Endothelial cell of umbilical vein (primary cell): ENCODE measurements around the gene PLK1. TPM values are rescaled to one million over a fixed set of nuclear protein-coding genes. Genes with fewer than 3 reads are reported as not detected.

ENCODE experiments used
- BruUV-seq: library from RNA; stranded (reverse); fragments of 400-500 nt; replicated peaks from 2 replicates; lab custom pipeline; 2021; lab: Mats Ljungman, UMichigan
- CTCF ChIA-PET: fragments of 300-600, 350-600 bp; sonication (Branson Sonifier 250); formaldehyde crosslinking; loops from one replicate; lab custom pipeline; 2021; ENCODE audit warnings: antibody characterized with exemption, inconsistent platforms; lab: Charles Lee
- POLR2A ChIA-PET: fragments of 300-600, 350-600 bp; sonication (Branson Sonifier 250); formaldehyde crosslinking; loops from one replicate; lab custom pipeline; 2021; ENCODE audit warnings: antibody characterized with exemption, inconsistent platforms; lab: Charles Lee
- DNase-seq: peaks from one replicate; pipeline ENCODE4 v3.0.0-alpha.2; 2011; ENCODE audit warnings: low read depth, low spot score
- FAIRE-seq: peaks from 2 replicates; lab custom pipeline; 2011; peaks lifted over from hg19 to GRCh38; lab: Jason Lieb, UNC
- H2AFZ ChIP-seq: 2 replicates; pipeline ENCODE4 v1.6.0; 2012; ENCODE audit warnings: low read depth, low read length, control low read depth, inconsistent platforms
- H3K27ac ChIP-seq: 2 replicates; pipeline ENCODE4 v1.5.1; 2011; ENCODE audit warnings: low read depth, mild to moderate bottlenecking, control low read depth, low read length, moderate library complexity; ENCODE audit not compliant: insufficient read depth
- H3K27me3 ChIP-seq, 2 experiments: 2 replicates each; pipeline versions ENCODE4 v1.6.0 to v1.6.1; 2011; ENCODE audit warnings: low read length in 2 of 2, mixed read lengths in 1 of 2; ENCODE audit not compliant: control insufficient read depth in 2 of 2, insufficient read depth in 2 of 2
- H3K36me3 ChIP-seq, 2 experiments: 2 replicates in 1 of 2; 3 replicates in 1 of 2; pipeline ENCODE4 v1.5.1; 2011; ENCODE audit warnings: low read length in 2 of 2, mild to moderate bottlenecking in 1 of 2, moderate library complexity in 1 of 2; ENCODE audit not compliant: control insufficient read depth in 2 of 2, insufficient read depth in 2 of 2; ENCODE audit errors: extremely low read depth in 1 of 2
- H3K4me1 ChIP-seq: 3 replicates; pipeline ENCODE4 v1.5.1; 2011; ENCODE audit warnings: mild to moderate bottlenecking, low read length; ENCODE audit not compliant: control insufficient read depth, insufficient read depth; ENCODE audit errors: extremely low read depth
- H3K4me2 ChIP-seq: 2 replicates; pipeline ENCODE4 v1.6.1; 2011; ENCODE audit warnings: low read length, control low read depth, mixed read lengths; ENCODE audit not compliant: insufficient read depth
- H3K4me3 ChIP-seq, 3 experiments: fragments of 200-600 bp in 1 of 3; sonication (generic), shearing (Covaris generic) in 1 of 3; replicated peaks in 1 of 3; 2 replicates each; pipeline ENCODE4 v1.5.1; 2011 to 2016; ENCODE audit warnings: control low read depth in 3 of 3, low read length in 3 of 3, mild to moderate bottlenecking in 2 of 3, inconsistent platforms in 1 of 3, low read depth in 1 of 3, moderate library complexity in 1 of 3; ENCODE audit not compliant: insufficient read depth in 1 of 3
- H3K79me2 ChIP-seq: 2 replicates; pipeline ENCODE4 v1.6.0; 2012; ENCODE audit warnings: low read length, inconsistent platforms; ENCODE audit not compliant: control insufficient read depth, insufficient read depth
- H3K9ac ChIP-seq: replicated peaks from 2 replicates; pipeline ENCODE3; 2011; ENCODE audit warnings: low read length, control low read depth; ENCODE audit not compliant: insufficient read depth; ENCODE audit errors: extremely low read depth
- H3K9me1 ChIP-seq: replicated peaks from 3 replicates; pipeline ENCODE4 v1.6.0; 2011; ENCODE audit warnings: mild to moderate bottlenecking, low read length; ENCODE audit not compliant: control insufficient read depth, insufficient read depth; ENCODE audit errors: extremely low read depth
- H3K9me3 ChIP-seq: replicated peaks from 2 replicates; pipeline ENCODE4 v1.5.1; 2012; ENCODE audit warnings: low read length, inconsistent platforms; ENCODE audit not compliant: control insufficient read depth, insufficient read depth
- H4K20me1 ChIP-seq: replicated peaks from 2 replicates; pipeline ENCODE3; 2011; ENCODE audit warnings: mild to moderate bottlenecking, low read length; ENCODE audit not compliant: control insufficient read depth, insufficient read depth; ENCODE audit errors: extremely low read depth
- CTCF ChIP-seq, 2 donors: IDR thresholded peaks; 1 replicate in 1 of 2; 2 replicates in 1 of 2; pipeline ENCODE4 v1.5.1; 2011; ENCODE audit warnings: low read length in 2 of 2, mild to moderate bottlenecking in 2 of 2, moderate library complexity in 2 of 2, control low read depth in 1 of 2, inconsistent platforms in 1 of 2, low read depth in 1 of 2; ENCODE audit not compliant: insufficient read depth in 1 of 2; ENCODE audit errors: extremely low read depth in 1 of 2
- EZH2 ChIP-seq: IDR thresholded peaks from 2 replicates; pipeline ENCODE4 v1.6.1; 2012; ENCODE audit warnings: borderline replicate concordance, low read depth, mild to moderate bottlenecking, moderate library complexity, low read length, inconsistent platforms; ENCODE audit not compliant: severe bottlenecking
- FOS ChIP-seq: IDR thresholded peaks from 2 replicates; pipeline ENCODE4 v1.6.1; 2011; ENCODE audit warnings: mild to moderate bottlenecking, low read length, moderate library complexity, borderline replicate concordance; ENCODE audit not compliant: insufficient read depth
- GATA2 ChIP-seq: IDR thresholded peaks from 2 replicates; pipeline ENCODE4 v1.7.0; 2011; ENCODE audit warnings: low read depth, mild to moderate bottlenecking, moderate library complexity, mixed read lengths, low read length; ENCODE audit not compliant: insufficient read length, insufficient read depth
- JUN ChIP-seq: IDR thresholded peaks from 2 replicates; pipeline ENCODE4 v1.6.1; 2011; ENCODE audit warnings: borderline replicate concordance, low read depth; ENCODE audit not compliant: insufficient read length, insufficient read depth
- MAX ChIP-seq: IDR thresholded peaks from 2 replicates; pipeline ENCODE4 v1.6.1; 2011; ENCODE audit not compliant: insufficient read depth, insufficient read length
- MYC ChIP-seq: IDR thresholded peaks from one replicate; pipeline ENCODE4 v1.6.1; 2011; ENCODE audit warnings: mild to moderate bottlenecking, low read depth, low read length
- POLR2A ChIP-seq: IDR thresholded peaks from 2 replicates; pipeline ENCODE4 v1.6.1; 2012; ENCODE audit warnings: low read depth, mild to moderate bottlenecking, control low read depth, low read length
- POLR2AphosphoS5 ChIP-seq: IDR thresholded peaks from 2 replicates; pipeline ENCODE4 v1.6.1; 2012; ENCODE audit warnings: low read depth, mild to moderate bottlenecking, control low read depth, low read length, moderate library complexity; ENCODE audit not compliant: insufficient read depth
- dilution Hi-C: fragments of 300-500 bp; cut with MboI; formaldehyde crosslinking; loops from one replicate; pipeline ENCODE4 v1.15.0; 2019; ENCODE audit warnings: low sequenced_read_pairs; ENCODE audit not compliant: extremely low pct_ligation_motif_present
- intact Hi-C: fragments of 100-400 bp; cut with micrococcal nuclease; formaldehyde crosslinking; loops from one replicate; pipeline ENCODE4 v1.10.0; 2022
- polyA plus RNA-seq, 4 experiments: library from polyadenylated mRNA; depleted of rRNA in 3 of 4; stranded (reverse) in 3 of 4; unstranded in 1 of 4; fragments of >200 nt; gene quantifications; 2 replicates each; pipeline versions ENCODE4 v1.2.1 to v1.2.3, GENCODE V29; 2011 to 2012; ENCODE audit warnings: missing spikeins in 1 of 4
- total RNA-seq: library from RNA; stranded (reverse); gene quantifications from 2 replicates; pipeline ENCODE4 v1.2.3, GENCODE V29; 2021

The PLK1 gene
- total and polyA plus RNA-seq, 2 donors (not counting 3 experiments of a cell fraction or from before 2014, with no cell fraction given): 94.9 to 109 TPM

GRCh38 chr16:23642246-23642774, 36.4 kb upstream of the PLK1 start:
- no TSS peak for BruUV-seq
- Histone ChIP-seq H3K4me1 (peaks cover 15% of the 10 kb centered on the region), H3K27me3 (no peaks in the 10 kb centered on the region), H3K4me2 (peak overlapping the region; percentile 46), H3K9me3 (no peaks in the 10 kb centered on the region), H3K9me1 (no peaks in the 10 kb centered on the region), H3K79me2 (peaks cover 50% of the 10 kb centered on the region), H3K9ac (peak overlapping the region; percentile 97), H2AFZ (no peak overlapping the region), H4K20me1 (no peaks in the 10 kb centered on the region), H3K27ac (peak overlapping the region; percentile 96), H3K36me3 (peaks cover 2 to 15% of the 10 kb centered on the region in 2 experiments), H3K4me3 (peak overlapping the region; percentile 68 to 99 (median 99))
- intact Hi-C loops: no loop called here
- ChIA-PET POLR2A (interaction anchor here (0.7 kb wide), 1 partner anchor 44 kb away, joined by 4 read pairs; no protein-coding TSS in a partner anchor), CTCF (interaction anchor here (0.9 to 2.1 kb wide), 4 partner anchors 13 to 85 kb away, joined by 3 to 6 read pairs (median 4); partner anchors contain the start of genes EARS2 and UBFD1)
- DNase-seq (peak; percentile 3), FAIRE-seq (peak; percentile 31)
- dilution Hi-C loops: no loop called here
- TF ChIP-seq MYC (no peak), FOS (no peak), CTCF (IDR thresholded peaks at IDR 0.05; ENCODE audit: extremely low read depth in 1 of 2, insufficient read depth in 1 of 2, low read depth in 1 of 2, low read length in 2 of 2) (no peak), POLR2AphosphoS5 (no peak), JUN (no peak), EZH2 (no peak), GATA2 (no peak), MAX (no peak), POLR2A (no peak)
